HT-29 (cell line): ENCODE results near the gene THSD7A. TPM values are rescaled to one million over a fixed set of nuclear protein-coding genes. Genes with fewer than 3 reads are reported as not detected.
"Not testable (repeated sequence)": the region's sequence is repeated elsewhere in the genome, so short reads cannot be mapped to it uniquely, and the experiment has no call there.

ENCODE experiments used
- DNase-seq: peaks from one replicate; pipeline ENCODE4 v3.0.0-alpha.2; 2015; ENCODE audit warnings: low spot score
- total RNA-seq: library from RNA; depleted of rRNA; stranded (reverse); fragments of >200 nt; shearing (Covaris generic); gene quantifications from 2 replicates; pipeline ENCODE4 v1.2.3, GENCODE V29; 2014

THSD7A gene
- total RNA-seq, 1 experiment from 2014 or later, result not detected

- no peak for DNase-seq
Observed at GRCh38 chr7:11464624-11465023, 367.4 kb downstream of the THSD7A start.

- no peak for DNase-seq
Observed at GRCh38 chr7:11461946-11462345, 370.1 kb downstream of the THSD7A start.

GRCh38 chr7:11458736-11459483, 373.1 kb downstream of the THSD7A start:
- DNase-seq, result peak; percentile 24

- DNase-seq, result no peak
Observed at GRCh38 chr7:11457419-11457818, 374.6 kb downstream of the THSD7A start.

GRCh38 chr7:11456574-11456973, 375.4 kb downstream of the THSD7A start:
- no peak for DNase-seq

- no peak for DNase-seq
Observed at GRCh38 chr7:11452476-11452875, 379.5 kb downstream of the THSD7A start.

GRCh38 chr7:11450281-11450680, 381.7 kb downstream of the THSD7A start:
- DNase-seq, result no peak

- DNase-seq, result no peak
Observed at GRCh38 chr7:11449316-11449715, 382.7 kb downstream of the THSD7A start.

- no peak for DNase-seq
Observed at GRCh38 chr7:11448323-11448722, 383.7 kb downstream of the THSD7A start.

GRCh38 chr7:11447106-11447505, 384.9 kb downstream of the THSD7A start:
- no peak for DNase-seq

- DNase-seq, result not testable (repeated sequence)
Observed at GRCh38 chr7:11443934-11444333, 388.1 kb downstream of the THSD7A start.

- DNase-seq, result no peak
Observed at GRCh38 chr7:11437994-11438393, 394.0 kb downstream of the THSD7A start.

- DNase-seq, result no peak
Observed at GRCh38 chr7:11436773-11437524, 395.0 kb downstream of the THSD7A start.

- DNase-seq, result no peak
Observed at GRCh38 chr7:11436316-11436715, 395.7 kb downstream of the THSD7A start.

- no peak for DNase-seq
Observed at GRCh38 chr7:11434366-11434765, 397.6 kb downstream of the THSD7A start.

- no peak for DNase-seq
Observed at GRCh38 chr7:11430841-11431240, 401.2 kb downstream of the THSD7A start.

- no peak for DNase-seq
Observed at GRCh38 chr7:11430112-11430511, 401.9 kb downstream of the THSD7A start.

- no peak for DNase-seq
Observed at GRCh38 chr7:11428877-11429581, 403.0 kb downstream of the THSD7A start.

GRCh38 chr7:11427686-11428273, 404.2 kb downstream of the THSD7A start:
- DNase-seq, result peak; percentile 64

- no peak for DNase-seq
Observed at GRCh38 chr7:11424006-11424405, 408.0 kb downstream of the THSD7A start.

GRCh38 chr7:11420049-11420448, 411.9 kb downstream of the THSD7A start:
- no peak for DNase-seq
